Neural cell (in vitro differentiated cells): ENCODE results near the gene SETD2. TPM values are rescaled to one million over a fixed set of nuclear protein-coding genes. Genes with fewer than 3 reads are reported as not detected.
"Not testable (repeated sequence)": the region's sequence is repeated elsewhere in the genome, so short reads cannot be mapped to it uniquely, and the experiment has no call there.

ENCODE experiments used
- H2AFZ ChIP-seq: fragments of 200-600, 300-800 bp; sonication (generic), shearing (Covaris generic); 2 replicates; pipeline ENCODE4 v1.6.0; 2014; ENCODE audit warnings: low read depth, mild to moderate bottlenecking, antibody characterized with exemption, low read length, moderate library complexity
- H3F3A ChIP-seq: fragments of 200-600 bp; shearing (Covaris generic); 2 replicates; pipeline ENCODE4 v1.6.1; 2016; ENCODE audit warnings: mild to moderate bottlenecking, moderate library complexity, mixed read lengths, antibody characterized with exemption, low read length; ENCODE audit not compliant: insufficient read depth, poor library complexity, severe bottlenecking
- H3K27ac ChIP-seq: fragments of 200-600, 300-800 bp; sonication (generic), shearing (Covaris generic); 2 replicates; pipeline ENCODE4 v1.5.1; 2014; ENCODE audit warnings: mild to moderate bottlenecking, low read length, moderate library complexity
- H3K27me3 ChIP-seq: fragments of 300-800, 200-600 bp; sonication (generic), shearing (Covaris generic); 2 replicates; pipeline ENCODE4 v1.6.0; 2014; ENCODE audit warnings: mild to moderate bottlenecking, low read depth, low read length, moderate library complexity; ENCODE audit not compliant: insufficient read depth
- H3K36me3 ChIP-seq: fragments of 300-800, 200-600 bp; sonication (generic), shearing (Covaris generic); 2 replicates; pipeline ENCODE4 v1.5.1; 2014; ENCODE audit warnings: mild to moderate bottlenecking, antibody characterized with exemption, low read length, moderate library complexity; ENCODE audit not compliant: insufficient read depth
- H3K4me2 ChIP-seq: fragments of 300-800, 200-600 bp; sonication (generic), shearing (Covaris generic); 2 replicates; pipeline ENCODE4 v1.6.0; 2014; ENCODE audit warnings: mild to moderate bottlenecking, low read length
- H3K4me3 ChIP-seq: fragments of 300-800, 200-600 bp; sonication (generic), shearing (Covaris generic); 2 replicates; pipeline ENCODE4 v1.5.1; 2014; ENCODE audit warnings: mild to moderate bottlenecking, low read length, moderate library complexity
- H3K79me2 ChIP-seq: fragments of 200-600 bp; shearing (Covaris generic); replicated peaks from 2 replicates; pipeline ENCODE4 v1.6.0; 2014; ENCODE audit warnings: mild to moderate bottlenecking, low read length, moderate library complexity; ENCODE audit not compliant: insufficient read depth
- H3K9ac ChIP-seq: fragments of 300-800, 200-600 bp; sonication (generic), shearing (Covaris generic); 2 replicates; pipeline ENCODE4 v1.6.1; 2016; ENCODE audit warnings: mild to moderate bottlenecking, low read length, mixed read lengths
- H3K9me2 ChIP-seq: fragments of 200-600 bp; shearing (Covaris generic); 2 replicates; pipeline ENCODE4 v1.6.1; 2016; ENCODE audit warnings: mild to moderate bottlenecking, low read length, mixed read lengths; ENCODE audit not compliant: insufficient read depth
- H3K9me3 ChIP-seq: fragments of 200-600, 300-800 bp; sonication (generic), shearing (Covaris generic); 2 replicates; pipeline ENCODE4 v1.6.1; 2016; ENCODE audit warnings: mild to moderate bottlenecking, mixed run types, low read length, moderate library complexity, mixed read lengths
- H4K20me1 ChIP-seq: fragments of 200-600 bp; shearing (Covaris generic); 2 replicates; pipeline ENCODE4 v1.6.1; 2016; ENCODE audit warnings: mild to moderate bottlenecking, mixed run types; ENCODE audit not compliant: insufficient read depth
- CTCF ChIP-seq: fragments of 450-650 bp; IDR thresholded peaks from 2 replicates; pipeline ENCODE4 v1.5.1; 2014; ENCODE audit warnings: antibody characterized with exemption, mild to moderate bottlenecking, moderate library complexity; ENCODE audit not compliant: poor library complexity, severe bottlenecking
- EP300 ChIP-seq: fragments of 450-650 bp; conservative IDR thresholded peaks from 2 replicates; pipeline ENCODE4 v1.6.1; 2014; ENCODE audit warnings: antibody characterized with exemption, mild to moderate bottlenecking, moderate library complexity; ENCODE audit not compliant: poor library complexity, severe bottlenecking
- EZH2 ChIP-seq: fragments of 200-600, 300-800 bp; shearing (Covaris generic), sonication (generic); IDR thresholded peaks from 2 replicates; pipeline ENCODE4 v1.6.1; 2014; ENCODE audit warnings: antibody characterized with exemption, low read length, borderline replicate concordance, mild to moderate bottlenecking; ENCODE audit not compliant: insufficient read depth, poor library complexity, severe bottlenecking
- MXI1 ChIP-seq: fragments of 450-650 bp; conservative IDR thresholded peaks from 2 replicates; pipeline ENCODE4 v1.6.1; 2014; ENCODE audit warnings: antibody characterized with exemption, mild to moderate bottlenecking; ENCODE audit not compliant: poor library complexity, severe bottlenecking
- POLR2AphosphoS5 ChIP-seq: IDR thresholded peaks from 2 replicates; pipeline ENCODE4 v1.6.1; 2012
- RAD21 ChIP-seq: fragments of 450-650 bp; conservative IDR thresholded peaks from 2 replicates; pipeline ENCODE4 v1.6.1; 2014; ENCODE audit warnings: antibody characterized with exemption, mild to moderate bottlenecking, moderate library complexity
- SMC3 ChIP-seq: fragments of 450-650 bp; conservative IDR thresholded peaks from 2 replicates; pipeline ENCODE4 v1.6.1; 2014; ENCODE audit warnings: antibody characterized with exemption, mild to moderate bottlenecking, moderate library complexity; ENCODE audit not compliant: poor library complexity
- TAF1 ChIP-seq: IDR thresholded peaks from 2 replicates; pipeline ENCODE4 v1.6.1; 2012; ENCODE audit warnings: low read depth
- polyA plus RNA-seq: library from polyadenylated mRNA; depleted of rRNA; stranded (reverse); fragments of >200 nt; gene quantifications from 2 replicates; pipeline ENCODE4 v1.2.3, GENCODE V29; 2014
- TF ChIP-seq, protein P1 (sequence below): IDR thresholded peaks from 2 replicates; pipeline ENCODE4 v1.6.1; 2012; ENCODE audit warnings: borderline replicate concordance

The SETD2 gene
- polyA plus RNA-seq, 1 donor from 2014 or later = 18.4 TPM

DNA sequence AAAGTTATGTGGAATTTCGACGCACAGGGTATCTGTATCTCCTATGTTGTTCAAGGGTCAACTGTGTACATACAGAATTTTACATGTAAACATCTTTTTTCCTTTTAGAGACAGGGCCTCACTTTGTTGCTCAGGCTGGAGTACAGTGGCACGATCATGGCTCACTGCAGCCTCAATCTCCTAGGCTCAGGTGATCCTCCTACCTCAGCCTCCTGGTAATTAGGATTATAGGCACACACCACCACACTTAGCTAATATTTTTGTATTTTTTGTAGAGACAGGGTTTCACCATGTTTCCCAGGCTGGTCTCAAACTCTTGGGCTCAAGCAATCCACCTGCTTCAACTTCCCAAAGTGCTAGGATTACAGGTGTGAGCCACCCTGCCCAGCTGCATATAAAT, 97.7 kb downstream of the SETD2 start:
- not testable (repeated sequence) for H3K79me2 ChIP-seq, H3F3A ChIP-seq, H2AFZ ChIP-seq, H3K36me3 ChIP-seq, H3K9me3 ChIP-seq, H3K4me2 ChIP-seq, H3K27me3 ChIP-seq, H3K4me3 ChIP-seq, H3K9ac ChIP-seq, H3K27ac ChIP-seq, H4K20me1 ChIP-seq, H3K9me2 ChIP-seq

- Histone ChIP-seq H2AFZ (no peak overlapping the region), H3K9ac (no peak overlapping the region), H3K27me3 (no peaks in the 10 kb centered on the region), H3K27ac (no peak overlapping the region), H3K4me3 (no peak overlapping the region), H3K36me3 (peaks cover 8% of the 10 kb centered on the region), H3K9me2 (no peaks in the 10 kb centered on the region), H3F3A (no peaks in the 10 kb centered on the region), H3K4me2 (no peak overlapping the region), H3K9me3 (no peaks in the 10 kb centered on the region), H3K79me2 (peaks cover 4% of the 10 kb centered on the region), H4K20me1 (no peaks in the 10 kb centered on the region)
- TF ChIP-seq POLR2AphosphoS5 (no peak), MXI1 (no peak), TAF1 (no peak), RAD21 (no peak), CTCF (no peak), EP300 (no peak), EZH2 (no peak)
- TF ChIP-seq, protein P1, sequence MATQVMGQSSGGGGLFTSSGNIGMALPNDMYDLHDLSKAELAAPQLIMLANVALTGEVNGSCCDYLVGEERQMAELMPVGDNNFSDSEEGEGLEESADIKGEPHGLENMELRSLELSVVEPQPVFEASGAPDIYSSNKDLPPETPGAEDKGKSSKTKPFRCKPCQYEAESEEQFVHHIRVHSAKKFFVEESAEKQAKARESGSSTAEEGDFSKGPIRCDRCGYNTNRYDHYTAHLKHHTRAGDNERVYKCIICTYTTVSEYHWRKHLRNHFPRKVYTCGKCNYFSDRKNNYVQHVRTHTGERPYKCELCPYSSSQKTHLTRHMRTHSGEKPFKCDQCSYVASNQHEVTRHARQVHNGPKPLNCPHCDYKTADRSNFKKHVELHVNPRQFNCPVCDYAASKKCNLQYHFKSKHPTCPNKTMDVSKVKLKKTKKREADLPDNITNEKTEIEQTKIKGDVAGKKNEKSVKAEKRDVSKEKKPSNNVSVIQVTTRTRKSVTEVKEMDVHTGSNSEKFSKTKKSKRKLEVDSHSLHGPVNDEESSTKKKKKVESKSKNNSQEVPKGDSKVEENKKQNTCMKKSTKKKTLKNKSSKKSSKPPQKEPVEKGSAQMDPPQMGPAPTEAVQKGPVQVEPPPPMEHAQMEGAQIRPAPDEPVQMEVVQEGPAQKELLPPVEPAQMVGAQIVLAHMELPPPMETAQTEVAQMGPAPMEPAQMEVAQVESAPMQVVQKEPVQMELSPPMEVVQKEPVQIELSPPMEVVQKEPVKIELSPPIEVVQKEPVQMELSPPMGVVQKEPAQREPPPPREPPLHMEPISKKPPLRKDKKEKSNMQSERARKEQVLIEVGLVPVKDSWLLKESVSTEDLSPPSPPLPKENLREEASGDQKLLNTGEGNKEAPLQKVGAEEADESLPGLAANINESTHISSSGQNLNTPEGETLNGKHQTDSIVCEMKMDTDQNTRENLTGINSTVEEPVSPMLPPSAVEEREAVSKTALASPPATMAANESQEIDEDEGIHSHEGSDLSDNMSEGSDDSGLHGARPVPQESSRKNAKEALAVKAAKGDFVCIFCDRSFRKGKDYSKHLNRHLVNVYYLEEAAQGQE = no peak
Measured at GRCh38 chr3:47065681-47066080, 98.2 kb downstream of the SETD2 start.

GRCh38 chr3:47065058-47065457, 98.9 kb downstream of the SETD2 start:
- Histone ChIP-seq H3K36me3 (peaks cover 8% of the 10 kb centered on the region), H4K20me1 (no peaks in the 10 kb centered on the region)

More at GRCh38 chr3:47065058-47065457, 98.9 kb downstream of the SETD2 start:
- no peak overlapping the region for H3K4me3 ChIP-seq
- no peak overlapping the region for H3K27ac ChIP-seq
- H3K79me2 ChIP-seq = peaks cover 4% of the 10 kb centered on the region
- no peaks in the 10 kb centered on the region for H3F3A ChIP-seq
- no peak overlapping the region for H3K9ac ChIP-seq
- H2AFZ ChIP-seq = no peak overlapping the region
- H3K27me3 ChIP-seq = no peaks in the 10 kb centered on the region
- no peaks in the 10 kb centered on the region for H3K9me2 ChIP-seq
- no peaks in the 10 kb centered on the region for H3K9me3 ChIP-seq
- TF ChIP-seq EP300 (no peak), POLR2AphosphoS5 (no peak), TAF1 (no peak), CTCF (no peak), EZH2 (no peak), RAD21 (no peak), SMC3 (no peak)
- TF ChIP-seq, protein P1 = no peak
- no peak overlapping the region for H3K4me2 ChIP-seq
